ENCODE results near the gene SLC29A4.

GRCh38 chr7:5286933-5287332 is 4.2 kb downstream of the SLC29A4 start:
- TF ChIP-seq RAD21 (IDR thresholded peaks at IDR 0.05; ENCODE audit: low read depth) (no peak), CTCF (IDR thresholded peaks at IDR 0.05 in 2 of 3, conservative IDR thresholded peaks at IDR 0.05 in 1 of 3; ENCODE audit: borderline replicate concordance in 1 of 3, insufficient read depth in 1 of 3, low read depth in 2 of 3, low read length in 2 of 3) (no peak), JUND (IDR thresholded peaks at IDR 0.05) (no peak), ATF3 (IDR thresholded peaks at IDR 0.05) (no peak)
